CD4-positive, alpha-beta memory T cell (primary cell): ENCODE measurements around the gene FAP. TPM values are rescaled to one million over a fixed set of nuclear protein-coding genes. Genes with fewer than 3 reads are reported as not detected.
A peak's percentile ranks its signal among the peaks of the same experiment; 100 is the strongest.

Experiments used
- CTCF ChIA-PET: fragments of 350-600 bp; sonication (Branson Sonifier 250); formaldehyde crosslinking; loops from one replicate; lab custom pipeline; 2021; ENCODE audit warnings: inconsistent platforms; ENCODE audit not compliant: partially characterized antibody; lab: Charles Lee
- POLR2A ChIA-PET: fragments of 350-600 bp; sonication (Branson Sonifier 250); formaldehyde crosslinking; loops from one replicate; lab custom pipeline; 2021; ENCODE audit not compliant: partially characterized antibody; lab: Charles Lee
- DNase-seq, 5 donors: peaks; one replicate each; pipeline versions ENCODE4 v3.0.0 to v3.0.0-alpha.2; 2020 to 2022; ENCODE audit warnings: mixed read lengths in 1 of 5
- H3K27ac ChIP-seq: one replicate; pipeline ENCODE4 v1.7.0; 2013; ENCODE audit warnings: low read depth, low read length
- H3K27me3 ChIP-seq: 2 replicates; pipeline ENCODE4 v1.7.0; 2013; ENCODE audit warnings: mild to moderate bottlenecking, low read length, moderate library complexity; ENCODE audit not compliant: insufficient read depth
- H3K36me3 ChIP-seq: 2 replicates; pipeline ENCODE4 v1.7.0; 2013; ENCODE audit warnings: mild to moderate bottlenecking, low read length, moderate library complexity; ENCODE audit not compliant: insufficient read depth
- H3K4me1 ChIP-seq: 2 replicates; pipeline ENCODE4 v1.7.0; 2013; ENCODE audit warnings: mild to moderate bottlenecking, low read length, moderate library complexity; ENCODE audit not compliant: insufficient read depth
- H3K4me3 ChIP-seq, 2 donors: one replicate each; pipeline ENCODE4 v1.7.0; 2013; ENCODE audit warnings: low read length in 2 of 2, mild to moderate bottlenecking in 1 of 2
- H3K9me3 ChIP-seq, 2 donors: one replicate each; pipeline ENCODE4 v1.7.0; 2013; ENCODE audit warnings: low read length in 2 of 2, control low read depth in 1 of 2; ENCODE audit not compliant: control insufficient read depth in 1 of 2
- H3K27ac Mint-ChIP-seq, 7 donors: one replicate each; pipeline ENCODE4 v1.8.0; 2020 to 2021; ENCODE audit warnings: mixed read lengths in 7 of 7, mild to moderate bottlenecking in 6 of 7, inconsistent platforms in 3 of 7, moderate library complexity in 3 of 7
- H3K27me3 Mint-ChIP-seq, 2 donors: one replicate each; pipeline ENCODE4 v1.8.0; 2020 to 2021; ENCODE audit warnings: mixed read lengths in 2 of 2
- H3K36me3 Mint-ChIP-seq, 2 donors: one replicate each; pipeline ENCODE4 v1.8.0; 2020 to 2021; ENCODE audit warnings: mixed read lengths in 2 of 2, inconsistent platforms in 1 of 2, mild to moderate bottlenecking in 1 of 2
- H3K4me1 Mint-ChIP-seq, 4 donors: one replicate each; pipeline ENCODE4 v1.8.0; 2020 to 2021; ENCODE audit warnings: mixed read lengths in 4 of 4, mild to moderate bottlenecking in 1 of 4
- H3K4me3 Mint-ChIP-seq, 8 donors: one replicate each; pipeline ENCODE4 v1.8.0; 2020 to 2021; ENCODE audit warnings: mixed read lengths in 8 of 8, mild to moderate bottlenecking in 7 of 8, moderate library complexity in 6 of 8, inconsistent platforms in 3 of 8
- H3K9me3 Mint-ChIP-seq, 8 donors: one replicate each; pipeline ENCODE4 v1.8.0; 2020 to 2021; ENCODE audit warnings: mixed read lengths in 8 of 8, mild to moderate bottlenecking in 5 of 8, inconsistent platforms in 3 of 8, moderate library complexity in 1 of 8
- intact Hi-C: fragments of 100-400 bp; cut with micrococcal nuclease; formaldehyde crosslinking; loops from one replicate; pipeline ENCODE4 v1.15.1; 2023
- polyA plus RNA-seq, 2 donors: library from polyadenylated mRNA; unstranded; fragments of 300-500 nt; fragmentation: Illumina TruSeq; gene quantifications; one replicate each; pipeline ENCODE4 v1.2.3, GENCODE V29; 2021
- total RNA-seq, 2 experiments: library from RNA; stranded (reverse); gene quantifications; one replicate each; pipeline ENCODE4 v1.2.3, GENCODE V29; 2021

The FAP gene
- total and polyA plus RNA-seq, 4 experiments from 2014 or later = not detected

DNA sequence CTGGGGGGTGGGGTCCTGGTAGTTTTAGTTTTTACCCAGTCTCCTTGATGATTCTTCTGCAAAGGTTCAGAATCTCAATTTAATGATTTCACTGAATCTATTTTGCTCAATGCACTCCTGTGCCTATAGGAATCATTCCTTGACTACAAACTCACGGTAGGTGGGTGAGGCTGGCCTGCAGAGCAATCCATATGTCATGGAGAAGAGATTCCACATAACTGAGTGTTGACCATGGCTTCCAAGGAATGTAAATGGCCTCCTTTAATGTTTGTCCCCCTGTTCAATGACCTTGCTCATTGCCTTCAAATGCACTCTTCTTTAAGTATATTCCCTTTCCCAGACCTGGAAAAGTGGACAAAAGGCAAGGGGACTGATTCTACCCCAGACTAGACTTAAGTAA, 12.5 kb downstream of the FAP start:
- H3K27ac ChIP-seq = no peak overlapping the region
- H3K9me3 ChIP-seq = no peaks in the 10 kb centered on the region
- Mint-ChIP-seq H3K9me3 (no peaks in the 10 kb centered on the region), H3K27me3 (peaks cover 2% of the 10 kb centered on the region in 2 donors), H3K4me1 (no peaks in the 10 kb centered on the region), H3K4me3 (no peak overlapping the region), H3K27ac (no peak overlapping the region), H3K36me3 (no peaks in the 10 kb centered on the region)
- H3K36me3 ChIP-seq = no peaks in the 10 kb centered on the region
- ChIA-PET CTCF (interaction anchor here (0.9 to 4.3 kb wide), 2 partner anchors 10 to 15 kb away, joined by 3 to 32 read pairs; no protein-coding TSS in a partner anchor), POLR2A (no interaction called here)
- no peak overlapping the region for H3K4me3 ChIP-seq
- no peaks in the 10 kb centered on the region for H3K4me1 ChIP-seq
- no peak for DNase-seq
- intact Hi-C loops = no loop called here
- no peaks in the 10 kb centered on the region for H3K27me3 ChIP-seq

DNA sequence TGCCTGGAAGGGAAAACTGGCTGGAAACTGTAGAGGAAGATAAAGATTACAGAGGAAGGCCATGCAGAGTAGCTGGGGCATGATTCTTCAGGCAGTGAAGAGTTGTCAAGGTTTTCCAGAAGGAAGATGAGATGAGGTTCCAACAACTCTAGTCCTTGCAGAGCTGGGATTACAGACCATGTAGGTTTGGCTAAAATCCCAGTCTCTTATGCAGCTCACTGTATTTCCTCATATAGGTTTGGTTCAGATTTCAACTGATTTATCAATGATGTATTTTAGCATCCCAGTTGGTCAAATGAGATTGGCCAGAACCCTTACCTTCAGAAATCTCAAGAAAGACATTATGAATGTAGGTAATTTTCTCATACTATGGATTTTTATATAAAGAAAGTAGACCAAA, 16.4 kb downstream of the FAP start:
- no peaks in the 10 kb centered on the region for H3K36me3 ChIP-seq
- no peak overlapping the region for H3K27ac Mint-ChIP-seq
- intact Hi-C loops = no loop called here

DNA sequence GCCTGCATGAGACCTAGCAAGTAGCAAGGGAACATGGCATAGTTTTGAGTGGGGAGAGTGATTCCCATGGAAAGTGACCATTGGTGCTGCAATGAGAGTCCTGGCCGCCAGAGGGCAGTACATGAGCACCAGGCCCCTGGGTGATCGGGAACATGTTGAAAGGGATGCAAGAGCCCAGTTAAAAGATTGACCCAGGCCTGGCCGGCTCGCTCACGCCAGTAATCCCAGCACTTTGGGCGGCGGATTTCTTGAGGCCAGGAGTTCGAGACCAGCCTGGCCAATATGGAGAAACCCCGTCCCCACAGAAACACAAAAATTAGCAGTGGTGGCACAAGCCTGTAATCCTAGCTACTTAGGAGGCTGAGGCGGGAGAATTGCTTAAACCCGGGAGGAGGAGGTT, 22.2 kb downstream of the FAP start:
- intact Hi-C loops = loop anchor here (1.0 kb wide), 2 partner anchors 77 to 113 kb away; no protein-coding TSS in a partner anchor
- Mint-ChIP-seq H3K9me3 (no peaks in the 10 kb centered on the region), H3K27ac (no peak overlapping the region), H3K4me1 (peaks cover 0 to 5% (median 1%) of the 10 kb centered on the region in 4 donors), H3K36me3 (no peaks in the 10 kb centered on the region), H3K4me3 (no peak overlapping the region), H3K27me3 (peaks cover 8 to 22% of the 10 kb centered on the region in 2 donors)
- Histone ChIP-seq H3K4me3 (no peak overlapping the region), H3K9me3 (no peaks in the 10 kb centered on the region), H3K36me3 (no peaks in the 10 kb centered on the region), H3K4me1 (no peaks in the 10 kb centered on the region), H3K27ac (no peak overlapping the region), H3K27me3 (no peaks in the 10 kb centered on the region)
- CTCF ChIA-PET = interaction anchor here (0.7 to 4.5 kb wide), 26 partner anchors 10 to 633 kb away, joined by 3 to 77 read pairs (median 5); no protein-coding TSS in a partner anchor
- POLR2A ChIA-PET = no interaction called here
- DNase-seq = peak; percentile 27 to 52 (median 29)

More for the DNA sequence above, 16.4 kb downstream of the FAP start:
- ChIA-PET CTCF (no interaction called here), POLR2A (no interaction called here)
- H3K27me3 ChIP-seq = no peaks in the 10 kb centered on the region
- Mint-ChIP-seq H3K9me3 (no peaks in the 10 kb centered on the region), H3K27me3 (peaks cover 0 to 4% of the 10 kb centered on the region in 2 donors), H3K4me3 (no peak overlapping the region), H3K4me1 (no peaks in the 10 kb centered on the region), H3K36me3 (no peaks in the 10 kb centered on the region)
- no peak overlapping the region for H3K27ac ChIP-seq
- no peak for DNase-seq
- H3K9me3 ChIP-seq = no peaks in the 10 kb centered on the region
- no peaks in the 10 kb centered on the region for H3K4me1 ChIP-seq
- no peak overlapping the region for H3K4me3 ChIP-seq

DNA sequence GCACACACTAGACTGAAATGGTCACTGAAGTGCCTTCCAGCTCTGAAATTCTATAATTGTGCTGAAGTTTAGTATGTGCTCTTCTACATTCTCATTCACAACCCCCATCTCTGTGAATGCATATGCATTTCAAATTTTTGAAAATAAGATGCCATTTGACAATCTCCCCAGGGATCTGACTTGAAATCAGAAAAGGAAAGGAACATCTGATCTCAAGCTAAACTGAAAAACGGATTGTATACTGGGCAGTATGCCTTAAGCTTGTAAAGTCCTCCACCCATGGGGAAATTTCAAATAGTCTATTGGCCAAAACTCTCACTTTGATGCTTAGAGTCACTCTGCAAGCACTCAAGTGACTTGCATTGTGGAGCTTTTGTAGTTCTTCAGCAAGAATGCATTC, 22.9 kb downstream of the FAP start:
- H3K36me3 Mint-ChIP-seq = no peaks in the 10 kb centered on the region

DNA sequence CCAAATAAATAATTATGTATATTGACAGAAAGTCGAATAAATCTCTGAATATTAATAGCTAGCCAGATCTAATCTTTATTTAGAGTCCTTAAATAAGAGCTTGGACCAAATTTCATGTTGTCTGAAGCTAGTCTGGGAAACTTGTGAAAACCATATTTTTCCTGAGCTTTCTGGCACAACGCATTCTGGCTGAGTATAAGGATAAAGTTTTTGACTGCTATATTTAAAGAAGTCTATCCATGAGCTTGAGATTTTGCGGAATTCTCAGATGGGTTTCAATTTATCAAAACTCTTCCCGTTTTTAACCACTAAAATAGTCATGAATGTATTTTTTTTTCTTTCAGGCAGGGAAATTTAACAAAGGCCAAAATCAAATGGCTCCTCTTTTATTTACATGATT, 23.8 kb downstream of the FAP start:
- Mint-ChIP-seq H3K9me3 (no peaks in the 10 kb centered on the region), H3K4me1 (peaks cover 0 to 5% (median 1%) of the 10 kb centered on the region in 4 donors), H3K27ac (no peak overlapping the region), H3K4me3 (no peak overlapping the region), H3K36me3 (no peaks in the 10 kb centered on the region), H3K27me3 (peaks cover 10 to 21% of the 10 kb centered on the region in 2 donors)
- Histone ChIP-seq H3K27me3 (no peaks in the 10 kb centered on the region), H3K4me1 (no peaks in the 10 kb centered on the region), H3K36me3 (no peaks in the 10 kb centered on the region), H3K9me3 (no peaks in the 10 kb centered on the region), H3K27ac (no peak overlapping the region), H3K4me3 (no peak overlapping the region)
- DNase-seq = no peak
- intact Hi-C loops = no loop called here
- ChIA-PET POLR2A (no interaction called here), CTCF (interaction anchor here (0.9 to 4.5 kb wide), 13 partner anchors 8 to 632 kb away, joined by 3 to 77 read pairs (median 8); no protein-coding TSS in a partner anchor)

More for the DNA sequence above, 22.9 kb downstream of the FAP start:
- H3K4me1 ChIP-seq = no peaks in the 10 kb centered on the region
- Mint-ChIP-seq H3K27ac (no peak overlapping the region), H3K9me3 (no peaks in the 10 kb centered on the region), H3K4me3 (no peak overlapping the region), H3K4me1 (peaks cover 0 to 5% (median 1%) of the 10 kb centered on the region in 4 donors), H3K27me3 (peaks cover 8 to 22% of the 10 kb centered on the region in 2 donors)
- no peak overlapping the region for H3K4me3 ChIP-seq
- H3K36me3 ChIP-seq = no peaks in the 10 kb centered on the region
- no peaks in the 10 kb centered on the region for H3K27me3 ChIP-seq
- H3K9me3 ChIP-seq = no peaks in the 10 kb centered on the region
- DNase-seq = no peak
- intact Hi-C loops = no loop called here
- H3K27ac ChIP-seq = no peak overlapping the region
- ChIA-PET CTCF (interaction anchor here (0.7 to 4.5 kb wide), 20 partner anchors 9 to 633 kb away, joined by 3 to 77 read pairs (median 6); no protein-coding TSS in a partner anchor), POLR2A (no interaction called here)

DNA sequence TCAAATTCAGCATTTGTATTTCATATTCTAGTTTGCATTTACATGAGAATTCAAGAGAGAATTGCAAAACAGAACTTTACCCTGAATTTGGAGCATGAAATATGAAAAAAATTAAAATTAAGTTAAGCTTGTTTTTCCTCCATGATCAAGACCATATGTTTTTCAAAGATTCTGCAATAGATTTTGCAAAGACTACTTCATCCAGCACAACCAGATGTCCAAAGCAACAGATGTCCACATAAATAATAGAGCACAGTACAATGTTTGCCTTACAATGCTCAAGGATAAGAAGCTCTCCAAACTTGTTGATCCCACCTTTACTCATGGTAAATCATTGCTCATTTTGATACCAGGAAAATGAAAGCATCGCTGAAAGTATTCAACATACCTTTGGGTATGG, 25.6 kb downstream of the FAP start:
- no peak for DNase-seq
- Mint-ChIP-seq H3K27me3 (peaks cover 10 to 19% of the 10 kb centered on the region in 2 donors), H3K27ac (no peak overlapping the region), H3K9me3 (no peaks in the 10 kb centered on the region), H3K4me3 (no peak overlapping the region), H3K4me1 (peaks cover 0 to 5% (median 1%) of the 10 kb centered on the region in 4 donors), H3K36me3 (no peaks in the 10 kb centered on the region)
- Histone ChIP-seq H3K27me3 (no peaks in the 10 kb centered on the region), H3K4me3 (no peak overlapping the region), H3K36me3 (no peaks in the 10 kb centered on the region), H3K9me3 (no peaks in the 10 kb centered on the region), H3K27ac (no peak overlapping the region), H3K4me1 (no peaks in the 10 kb centered on the region)
- POLR2A ChIA-PET = no interaction called here
- CTCF ChIA-PET = interaction anchor here (3.0 kb wide), 1 partner anchor 81 kb away, joined by 22 read pairs; no protein-coding TSS in a partner anchor
- intact Hi-C loops = no loop called here

DNA sequence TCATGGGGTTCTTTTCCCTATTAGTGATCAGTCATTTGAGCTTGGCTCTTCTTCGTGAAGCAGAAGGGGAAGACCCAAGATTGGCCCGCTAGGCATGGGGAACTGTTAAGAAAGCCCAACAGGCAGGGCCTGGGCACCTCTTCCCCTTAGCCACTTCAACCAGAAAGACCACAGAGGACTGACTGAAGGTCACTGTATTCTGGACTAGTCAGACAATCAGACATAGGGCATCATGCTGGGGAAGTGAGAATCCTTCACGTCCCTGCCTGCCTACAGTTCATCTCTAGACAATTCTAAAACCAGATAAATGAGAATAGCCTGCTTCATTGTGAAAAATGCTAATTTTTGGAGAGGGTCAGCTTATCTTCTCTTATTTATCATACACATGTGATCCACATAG, 28.1 kb downstream of the FAP start:
- CTCF ChIA-PET = interaction anchor here (1.4 to 3.0 kb wide), 2 partner anchors 15 to 84 kb away, joined by 3 to 22 read pairs; no protein-coding TSS in a partner anchor
- Histone ChIP-seq H3K27me3 (no peaks in the 10 kb centered on the region), H3K36me3 (no peaks in the 10 kb centered on the region), H3K4me1 (no peaks in the 10 kb centered on the region), H3K4me3 (no peak overlapping the region), H3K27ac (no peak overlapping the region), H3K9me3 (no peaks in the 10 kb centered on the region)
- H3K27ac Mint-ChIP-seq = no peak overlapping the region
- H3K9me3 Mint-ChIP-seq = no peaks in the 10 kb centered on the region
- intact Hi-C loops = no loop called here
- H3K4me1 Mint-ChIP-seq = no peaks in the 10 kb centered on the region
- H3K36me3 Mint-ChIP-seq = no peaks in the 10 kb centered on the region
- no peak overlapping the region for H3K4me3 Mint-ChIP-seq
- POLR2A ChIA-PET = no interaction called here
- H3K27me3 Mint-ChIP-seq = peaks cover 6 to 12% of the 10 kb centered on the region in 2 donors
- no peak for DNase-seq
